K562 (cell line): ENCODE data around the gene TOR1AIP2. TPM values are rescaled to one million over a fixed set of nuclear protein-coding genes. Genes with fewer than 3 reads are reported as not detected.

Experiments used
- CBX3 ChIP-seq, 2 experiments: IDR thresholded peaks; 1 replicate in 1 of 2; 2 replicates in 1 of 2; pipeline ENCODE4 v1.6.1; 2012; ENCODE audit warnings: inconsistent platforms in 2 of 2, low read length in 2 of 2, borderline replicate concordance in 1 of 2, control low read depth in 1 of 2
- CSDE1 ChIP-seq, 2 experiments: fragments of 450-650 bp; IDR thresholded peaks; 2 replicates each; pipeline ENCODE4 v1.6.1; 2016; ENCODE audit warnings: mild to moderate bottlenecking in 1 of 2
- CTBP1 ChIP-seq: fragments of 450-650 bp; IDR thresholded peaks from 2 replicates; pipeline ENCODE4 v1.6.1; 2016; ENCODE audit warnings: borderline replicate concordance
- EGR1 ChIP-seq: fragments of 450-650 bp; conservative IDR thresholded peaks from 2 replicates; pipeline ENCODE4 v1.6.1; 2017; ENCODE audit warnings: mild to moderate bottlenecking
- ETS2 ChIP-seq: IDR thresholded peaks from 2 replicates; pipeline ENCODE4 v1.6.1; 2016; ENCODE audit warnings: borderline replicate concordance, missing genetic modification characterization, mild to moderate bottlenecking, moderate library complexity, missing compliant biosample characterization; ENCODE audit not compliant: poor library complexity, severe bottlenecking
- MAFF ChIP-seq: IDR thresholded peaks from 2 replicates; pipeline ENCODE4 v1.6.1; 2012; ENCODE audit warnings: low read length, improper control_type of control experiment
- MCM3 ChIP-seq: fragments of 450-650 bp; IDR thresholded peaks from 2 replicates; pipeline ENCODE4 v1.6.1; 2016
- SMARCE1 ChIP-seq: fragments of 450-650 bp; IDR thresholded peaks from 2 replicates; pipeline ENCODE4 v1.7.1; 2016; ENCODE audit warnings: mild to moderate bottlenecking
- SREBF1 ChIP-seq: fragments of 150-350 bp; IDR thresholded peaks from 2 replicates; pipeline ENCODE4 v1.6.1; 2014; ENCODE audit warnings: antibody characterized with exemption, low read depth, low read length, borderline replicate concordance
- STAG1 ChIP-seq: sonication (generic); formaldehyde crosslinking; IDR thresholded peaks from 2 replicates; pipeline ENCODE4 v1.5.0; 2020; ENCODE audit warnings: missing genetic modification reagents, borderline replicate concordance
- ZNF253 ChIP-seq: fragments of 250-450 bp; sonication (Bioruptor Pico); conservative IDR thresholded peaks from 2 replicates; pipeline ENCODE4 v1.6.1; 2021; ENCODE audit warnings: mild to moderate bottlenecking
- polyA plus RNA-seq, 8 experiments: library from polyadenylated mRNA; depleted of rRNA in 4 of 8; stranded (reverse) in 5 of 8; unstranded in 3 of 8; fragments of >200 nt; fragmentation: Nextera tagmentation in 2 of 8; fragmentation: Illumina TruSeq in 1 of 8; extraction: Ambion mirVana in 2 of 8; extraction: Trizol in 1 of 8; gene quantifications; 2 replicates each; pipeline versions ENCODE4 v1.2.1 to v1.2.3, GENCODE V29; 2011 to 2014; ENCODE audit warnings: inconsistent platforms in 1 of 8, missing spikeins in 1 of 8
- total RNA-seq, 7 experiments: library from RNA; depleted of rRNA in 6 of 7; stranded (reverse); fragments of >200 nt in 6 of 7; fragmentation: Illumina TruSeq in 2 of 7; extraction: Trizol in 2 of 7; gene quantifications; 2 replicates each; pipeline versions ENCODE4 v1.2.1 to v1.2.3, GENCODE V29; 2011 to 2021; ENCODE audit warnings: low replicate concordance in 1 of 7
- TF ChIP-seq, protein P1 (sequence below): sonication (generic); formaldehyde crosslinking; IDR thresholded peaks from 2 replicates; pipeline ENCODE4 v1.8.1; 2023; ENCODE audit warnings: mild to moderate bottlenecking, missing genetic modification reagents
- TF ChIP-seq, protein P2 (sequence below): fragments of 450-650 bp; formaldehyde crosslinking; IDR thresholded peaks from 2 replicates; pipeline ENCODE4 v1.4.0; 2022; ENCODE audit warnings: missing genetic modification characterization
- TF ChIP-seq, protein P3 (sequence below), 3 experiments: fragments of 200-800 bp in 1 of 3; fragments of 250-450 bp in 1 of 3; fragments of 450-650 bp in 1 of 3; sonication (Bioruptor Pico) in 1 of 3; sonication (Bioruptor generic) in 1 of 3; formaldehyde crosslinking in 1 of 3; IDR thresholded peaks; 2 replicates each; pipeline versions ENCODE4 v1.6.1 to v1.8.0; 2016 to 2022; ENCODE audit warnings: mild to moderate bottlenecking in 2 of 3, missing genetic modification characterization in 2 of 3, missing compliant biosample characterization in 1 of 3, moderate library complexity in 1 of 3
- TF ChIP-seq, protein P4 (sequence below): sonication (generic); formaldehyde crosslinking; IDR thresholded peaks from 2 replicates; pipeline ENCODE4 v1.8.0; 2023; ENCODE audit warnings: missing genetic modification reagents, mild to moderate bottlenecking, borderline replicate concordance

TOR1AIP2 gene
- total and polyA plus RNA-seq, 9 of the 15 experiments (the other 6 are each of a cell fraction or from before 2014, with no cell fraction given): 16.7 to 122 (median 41.4) TPM

DNA sequence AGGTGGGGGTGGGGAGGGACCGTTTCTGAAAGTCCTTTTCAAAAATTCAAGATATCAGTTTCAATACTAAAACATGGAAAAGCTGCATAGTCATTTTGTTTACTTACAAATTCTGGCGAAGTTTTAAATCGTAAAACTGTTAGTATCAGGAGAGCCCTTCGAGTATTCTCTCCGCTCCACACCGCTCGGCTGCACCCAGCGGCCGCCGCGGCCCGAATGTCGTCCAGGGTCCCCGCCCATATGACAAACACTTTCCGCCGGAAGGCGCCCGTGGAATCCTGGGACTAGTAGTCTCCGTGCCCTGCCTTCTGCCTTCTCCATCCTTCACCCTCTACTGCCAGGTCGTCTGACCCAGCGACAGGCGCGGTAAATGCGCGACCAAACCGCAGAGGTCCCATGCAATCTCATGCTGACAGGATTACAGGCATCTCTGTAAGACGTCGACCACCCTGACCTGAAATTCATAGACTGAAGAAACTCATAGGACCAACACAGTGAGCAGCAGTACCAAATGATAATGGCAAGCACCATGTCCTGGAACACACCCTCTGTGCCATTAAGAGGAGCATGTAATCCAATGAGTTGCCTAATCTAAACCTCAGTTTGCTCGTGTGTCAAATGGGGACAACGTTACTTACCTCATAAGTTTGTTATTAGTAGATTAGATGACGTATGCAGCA is at the start of gene TOR1AIP2 (continued):
- TF ChIP-seq SREBF1 (peak; percentile 57; the same call in 1 of the 2 replicates), CTBP1 (peak; percentile 88), ZNF253 (no peak), MAFF (no peak), CSDE1 (IDR thresholded peaks at IDR 0.05) (no peak), CBX3 (IDR thresholded peaks at IDR 0.05; ENCODE audit: borderline replicate concordance in 1 of 2, low read length in 2 of 2) (no peak; a peak in 1 of 3 replicates), SMARCE1 (no peak), STAG1 (no peak), EGR1 (no peak), MCM3 (no peak), ETS2 (tag) (no peak)
- TF ChIP-seq, protein P1, sequence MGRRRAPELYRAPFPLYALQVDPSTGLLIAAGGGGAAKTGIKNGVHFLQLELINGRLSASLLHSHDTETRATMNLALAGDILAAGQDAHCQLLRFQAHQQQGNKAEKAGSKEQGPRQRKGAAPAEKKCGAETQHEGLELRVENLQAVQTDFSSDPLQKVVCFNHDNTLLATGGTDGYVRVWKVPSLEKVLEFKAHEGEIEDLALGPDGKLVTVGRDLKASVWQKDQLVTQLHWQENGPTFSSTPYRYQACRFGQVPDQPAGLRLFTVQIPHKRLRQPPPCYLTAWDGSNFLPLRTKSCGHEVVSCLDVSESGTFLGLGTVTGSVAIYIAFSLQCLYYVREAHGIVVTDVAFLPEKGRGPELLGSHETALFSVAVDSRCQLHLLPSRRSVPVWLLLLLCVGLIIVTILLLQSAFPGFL (CRISPR knock-in tag): no peak
- TF ChIP-seq, protein P2, sequence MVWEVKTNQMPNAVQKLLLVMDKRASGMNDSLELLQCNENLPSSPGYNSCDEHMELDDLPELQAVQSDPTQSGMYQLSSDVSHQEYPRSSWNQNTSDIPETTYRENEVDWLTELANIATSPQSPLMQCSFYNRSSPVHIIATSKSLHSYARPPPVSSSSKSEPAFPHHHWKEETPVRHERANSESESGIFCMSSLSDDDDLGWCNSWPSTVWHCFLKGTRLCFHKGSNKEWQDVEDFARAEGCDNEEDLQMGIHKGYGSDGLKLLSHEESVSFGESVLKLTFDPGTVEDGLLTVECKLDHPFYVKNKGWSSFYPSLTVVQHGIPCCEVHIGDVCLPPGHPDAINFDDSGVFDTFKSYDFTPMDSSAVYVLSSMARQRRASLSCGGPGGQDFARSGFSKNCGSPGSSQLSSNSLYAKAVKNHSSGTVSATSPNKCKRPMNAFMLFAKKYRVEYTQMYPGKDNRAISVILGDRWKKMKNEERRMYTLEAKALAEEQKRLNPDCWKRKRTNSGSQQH (CRISPR knock-in tag): no peak
- TF ChIP-seq, protein P3, sequence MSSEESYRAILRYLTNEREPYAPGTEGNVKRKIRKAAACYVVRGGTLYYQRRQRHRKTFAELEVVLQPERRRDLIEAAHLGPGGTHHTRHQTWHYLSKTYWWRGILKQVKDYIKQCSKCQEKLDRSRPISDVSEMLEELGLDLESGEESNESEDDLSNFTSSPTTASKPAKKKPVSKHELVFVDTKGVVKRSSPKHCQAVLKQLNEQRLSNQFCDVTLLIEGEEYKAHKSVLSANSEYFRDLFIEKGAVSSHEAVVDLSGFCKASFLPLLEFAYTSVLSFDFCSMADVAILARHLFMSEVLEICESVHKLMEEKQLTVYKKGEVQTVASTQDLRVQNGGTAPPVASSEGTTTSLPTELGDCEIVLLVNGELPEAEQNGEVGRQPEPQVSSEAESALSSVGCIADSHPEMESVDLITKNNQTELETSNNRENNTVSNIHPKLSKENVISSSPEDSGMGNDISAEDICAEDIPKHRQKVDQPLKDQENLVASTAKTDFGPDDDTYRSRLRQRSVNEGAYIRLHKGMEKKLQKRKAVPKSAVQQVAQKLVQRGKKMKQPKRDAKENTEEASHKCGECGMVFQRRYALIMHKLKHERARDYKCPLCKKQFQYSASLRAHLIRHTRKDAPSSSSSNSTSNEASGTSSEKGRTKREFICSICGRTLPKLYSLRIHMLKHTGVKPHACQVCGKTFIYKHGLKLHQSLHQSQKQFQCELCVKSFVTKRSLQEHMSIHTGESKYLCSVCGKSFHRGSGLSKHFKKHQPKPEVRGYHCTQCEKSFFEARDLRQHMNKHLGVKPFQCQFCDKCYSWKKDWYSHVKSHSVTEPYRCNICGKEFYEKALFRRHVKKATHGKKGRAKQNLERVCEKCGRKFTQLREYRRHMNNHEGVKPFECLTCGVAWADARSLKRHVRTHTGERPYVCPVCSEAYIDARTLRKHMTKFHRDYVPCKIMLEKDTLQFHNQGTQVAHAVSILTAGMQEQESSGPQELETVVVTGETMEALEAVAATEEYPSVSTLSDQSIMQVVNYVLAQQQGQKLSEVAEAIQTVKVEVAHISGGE (CRISPR knock-in tag; IDR thresholded peaks at IDR 0.05): peak in 1 of 3 experiments; percentile 90; a peak in 4 of 6 replicates
- TF ChIP-seq, protein P4, sequence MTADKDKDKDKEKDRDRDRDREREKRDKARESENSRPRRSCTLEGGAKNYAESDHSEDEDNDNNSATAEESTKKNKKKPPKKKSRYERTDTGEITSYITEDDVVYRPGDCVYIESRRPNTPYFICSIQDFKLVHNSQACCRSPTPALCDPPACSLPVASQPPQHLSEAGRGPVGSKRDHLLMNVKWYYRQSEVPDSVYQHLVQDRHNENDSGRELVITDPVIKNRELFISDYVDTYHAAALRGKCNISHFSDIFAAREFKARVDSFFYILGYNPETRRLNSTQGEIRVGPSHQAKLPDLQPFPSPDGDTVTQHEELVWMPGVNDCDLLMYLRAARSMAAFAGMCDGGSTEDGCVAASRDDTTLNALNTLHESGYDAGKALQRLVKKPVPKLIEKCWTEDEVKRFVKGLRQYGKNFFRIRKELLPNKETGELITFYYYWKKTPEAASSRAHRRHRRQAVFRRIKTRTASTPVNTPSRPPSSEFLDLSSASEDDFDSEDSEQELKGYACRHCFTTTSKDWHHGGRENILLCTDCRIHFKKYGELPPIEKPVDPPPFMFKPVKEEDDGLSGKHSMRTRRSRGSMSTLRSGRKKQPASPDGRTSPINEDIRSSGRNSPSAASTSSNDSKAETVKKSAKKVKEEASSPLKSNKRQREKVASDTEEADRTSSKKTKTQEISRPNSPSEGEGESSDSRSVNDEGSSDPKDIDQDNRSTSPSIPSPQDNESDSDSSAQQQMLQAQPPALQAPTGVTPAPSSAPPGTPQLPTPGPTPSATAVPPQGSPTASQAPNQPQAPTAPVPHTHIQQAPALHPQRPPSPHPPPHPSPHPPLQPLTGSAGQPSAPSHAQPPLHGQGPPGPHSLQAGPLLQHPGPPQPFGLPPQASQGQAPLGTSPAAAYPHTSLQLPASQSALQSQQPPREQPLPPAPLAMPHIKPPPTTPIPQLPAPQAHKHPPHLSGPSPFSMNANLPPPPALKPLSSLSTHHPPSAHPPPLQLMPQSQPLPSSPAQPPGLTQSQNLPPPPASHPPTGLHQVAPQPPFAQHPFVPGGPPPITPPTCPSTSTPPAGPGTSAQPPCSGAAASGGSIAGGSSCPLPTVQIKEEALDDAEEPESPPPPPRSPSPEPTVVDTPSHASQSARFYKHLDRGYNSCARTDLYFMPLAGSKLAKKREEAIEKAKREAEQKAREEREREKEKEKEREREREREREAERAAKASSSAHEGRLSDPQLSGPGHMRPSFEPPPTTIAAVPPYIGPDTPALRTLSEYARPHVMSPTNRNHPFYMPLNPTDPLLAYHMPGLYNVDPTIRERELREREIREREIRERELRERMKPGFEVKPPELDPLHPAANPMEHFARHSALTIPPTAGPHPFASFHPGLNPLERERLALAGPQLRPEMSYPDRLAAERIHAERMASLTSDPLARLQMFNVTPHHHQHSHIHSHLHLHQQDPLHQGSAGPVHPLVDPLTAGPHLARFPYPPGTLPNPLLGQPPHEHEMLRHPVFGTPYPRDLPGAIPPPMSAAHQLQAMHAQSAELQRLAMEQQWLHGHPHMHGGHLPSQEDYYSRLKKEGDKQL (CRISPR knock-in tag): no peak
